Mammary epithelial cell (primary cell): ENCODE data around the gene SCARB1.

Experiments
- CTCF ChIP-seq, 2 donors: IDR thresholded peaks in 1 of 2; conservative IDR thresholded peaks in 1 of 2; 2 replicates each; pipeline ENCODE4 v1.5.1; 2011 to 2012; ENCODE audit warnings: inconsistent platforms in 2 of 2, low read length in 2 of 2, mild to moderate bottlenecking in 2 of 2, control low read depth in 1 of 2, low read depth in 1 of 2; ENCODE audit not compliant: insufficient read depth in 1 of 2; ENCODE audit errors: extremely low read depth in 1 of 2
- EZH2 ChIP-seq: IDR thresholded peaks from 2 replicates; pipeline ENCODE4 v1.6.1; 2012; ENCODE audit warnings: low read length, inconsistent platforms, borderline replicate concordance

GRCh38 chr12:124816295-124816854 is 47.3 kb downstream of the SCARB1 start:
- TF ChIP-seq CTCF (conservative IDR thresholded peaks at IDR 0.05 in 1 of 2, IDR thresholded peaks at IDR 0.05 in 1 of 2; ENCODE audit: extremely low read depth in 1 of 2, insufficient read depth in 1 of 2, low read depth in 1 of 2, low read length in 2 of 2), result no peak
- TF ChIP-seq EZH2, result no peak
